ENCODE measurements around the gene ELL.
A peak's percentile ranks its signal among the peaks of the same experiment; 100 is the strongest.

ELL gene

GRCh38 chr19:18480006-18480691, 41.7 kb downstream of the ELL start:
- TF ChIP-seq ZNF70 (CRISPR knock-in tag; IDR thresholded peaks at IDR 0.05): no peak
- TF ChIP-seq SNAI2 (CRISPR knock-in tag; IDR thresholded peaks at IDR 0.05): no peak
- TF ChIP-seq ZNF8 (CRISPR knock-in tag; IDR thresholded peaks at IDR 0.05): no peak
- TF ChIP-seq ZNF565 (CRISPR knock-in tag; conservative IDR thresholded peaks at IDR 0.05; ENCODE audit: low read depth): no peak
- TF ChIP-seq BACH2 (CRISPR knock-in tag; IDR thresholded peaks at IDR 0.05; ENCODE audit: borderline replicate concordance): no peak
- ATAC-seq: peak; percentile 54

- TF ChIP-seq CSDC2 (CRISPR knock-in tag; IDR thresholded peaks at IDR 0.05) (0 out of 2 replicates have a peak, but pooled peaks have one; percentile 26), ZC3H10 (CRISPR knock-in tag; IDR thresholded peaks at IDR 0.05) (no peak), ARNTL (CRISPR knock-in tag; IDR thresholded peaks at IDR 0.05; ENCODE audit: borderline replicate concordance, low read depth) (no peak), TOX (CRISPR knock-in tag; IDR thresholded peaks at IDR 0.05; ENCODE audit: borderline replicate concordance) (no peak), POU6F1 (CRISPR knock-in tag; IDR thresholded peaks at IDR 0.05; ENCODE audit: borderline replicate concordance, low read depth) (no peak), SNAI2 (CRISPR knock-in tag; IDR thresholded peaks at IDR 0.05) (no peak), ISL1 (CRISPR knock-in tag; IDR thresholded peaks at IDR 0.05) (no peak), OSR1 (CRISPR knock-in tag; IDR thresholded peaks at IDR 0.05) (0 out of 2 replicates have a peak, but pooled peaks have one; percentile 19), ZNF70 (CRISPR knock-in tag; IDR thresholded peaks at IDR 0.05) (no peak), ZFP3 (CRISPR knock-in tag; IDR thresholded peaks at IDR 0.05) (0 out of 2 replicates have a peak, but pooled peaks have one; percentile 30), ESRRG (CRISPR knock-in tag; IDR thresholded peaks at IDR 0.05) (no peak), ZNF565 (CRISPR knock-in tag; conservative IDR thresholded peaks at IDR 0.05; ENCODE audit: low read depth) (no peak), ZNF8 (CRISPR knock-in tag; IDR thresholded peaks at IDR 0.05) (no peak), TCF4 (CRISPR knock-in tag; IDR thresholded peaks at IDR 0.05; ENCODE audit: borderline replicate concordance) (no peak), PPARA (CRISPR knock-in tag; IDR thresholded peaks at IDR 0.05; ENCODE audit: borderline replicate concordance) (no peak), TSHZ2 (CRISPR knock-in tag; IDR thresholded peaks at IDR 0.05) (no peak)
- peak; percentile 62 for ATAC-seq
These were observed 43.1 kb downstream of the ELL start for GRCh38 chr19:18478545-18479311.

- TF ChIP-seq CSDC2 (CRISPR knock-in tag; IDR thresholded peaks at IDR 0.05): no peak
- TF ChIP-seq ISL1 (CRISPR knock-in tag; IDR thresholded peaks at IDR 0.05): no peak
- TF ChIP-seq POU6F1 (CRISPR knock-in tag; IDR thresholded peaks at IDR 0.05; ENCODE audit: borderline replicate concordance, low read depth): no peak
- no peak for TF ChIP-seq ESRRG (CRISPR knock-in tag; IDR thresholded peaks at IDR 0.05)
- no peak for TF ChIP-seq GLIS3 (CRISPR knock-in tag; IDR thresholded peaks at IDR 0.05)
- TF ChIP-seq ZNF565 (CRISPR knock-in tag; conservative IDR thresholded peaks at IDR 0.05; ENCODE audit: low read depth): no peak
- TF ChIP-seq ZFP3 (CRISPR knock-in tag; IDR thresholded peaks at IDR 0.05): no peak
- no peak for TF ChIP-seq CSRNP3 (CRISPR knock-in tag; IDR thresholded peaks at IDR 0.05)
- TF ChIP-seq PATZ1 (CRISPR knock-in tag; IDR thresholded peaks at IDR 0.05; ENCODE audit: borderline replicate concordance): no peak
- TF ChIP-seq TSHZ2 (CRISPR knock-in tag; IDR thresholded peaks at IDR 0.05): no peak
- TF ChIP-seq PPARA (CRISPR knock-in tag; IDR thresholded peaks at IDR 0.05; ENCODE audit: borderline replicate concordance): no peak
- TF ChIP-seq BACH2 (CRISPR knock-in tag; IDR thresholded peaks at IDR 0.05; ENCODE audit: borderline replicate concordance): no peak
- no peak for TF ChIP-seq TCF4 (CRISPR knock-in tag; IDR thresholded peaks at IDR 0.05; ENCODE audit: borderline replicate concordance)
- no peak for TF ChIP-seq SNAI2 (CRISPR knock-in tag; IDR thresholded peaks at IDR 0.05)
- TF ChIP-seq ZNF8 (CRISPR knock-in tag; IDR thresholded peaks at IDR 0.05): no peak
- no peak for ATAC-seq
These were observed 43.9 kb downstream of the ELL start for GRCh38 chr19:18477974-18478373.

Measured in SK-N-SH treated with all-trans-retinoic acid at 6 μM for 48 hours (cell line).